ENCODE results near the gene HMGCS2. TPM values are rescaled to one million over a fixed set of nuclear protein-coding genes. Genes with fewer than 3 reads are reported as not detected.

Gene HMGCS2
- total RNA-seq, 2 donors from 2014 or later: 6.0 TPM; not detected in 1

DNA sequence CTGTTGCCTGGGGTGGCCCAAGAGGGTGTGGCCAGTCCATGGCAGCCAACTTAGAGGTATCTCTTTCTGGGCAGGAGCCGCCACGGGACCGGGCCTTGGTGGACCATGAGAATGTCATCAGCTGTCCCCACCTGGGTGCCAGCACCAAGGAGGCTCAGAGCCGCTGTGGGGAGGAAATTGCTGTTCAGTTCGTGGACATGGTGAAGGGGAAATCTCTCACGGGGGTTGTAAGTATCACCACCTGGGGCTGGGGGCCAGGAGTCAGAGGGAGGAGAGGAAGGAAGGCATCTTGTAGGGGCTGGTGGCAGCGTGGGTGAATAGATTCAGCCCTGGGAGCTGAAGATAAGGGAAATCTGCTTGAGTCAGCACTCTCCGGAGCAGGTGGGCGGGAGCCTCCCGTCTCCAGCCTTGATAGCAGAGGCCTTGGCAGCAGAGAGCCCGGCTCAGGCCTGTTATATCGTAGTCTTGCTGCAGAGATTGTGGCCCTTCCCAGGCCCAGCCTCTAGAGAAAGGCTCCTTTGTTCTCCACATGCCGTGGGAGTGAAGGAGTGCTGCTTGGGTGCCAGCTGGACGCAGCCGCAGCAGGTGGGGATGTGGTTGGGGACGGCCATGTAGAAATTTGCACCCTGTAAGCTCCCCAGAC, 31.5 kb downstream of the HMGCS2 start:
- H3K27me3 ChIP-seq: no peaks in the 10 kb centered on the region
- DNase-seq: peak; percentile 79 to 93 (median 86)
- H3K27ac ChIP-seq: peak overlapping the region; percentile 62 to 80 (median 80)

GRCh38 chr1:119736649-119737039, 32.1 kb downstream of the HMGCS2 start:
- WGBS, 2 donors: 82 to 85% methylated on average over 2 of the region's 2 CpGs
- DNase-seq (no peak), ATAC-seq (no peak)
- Histone ChIP-seq H3K36me3 (replicated peaks in 1 of 2; ENCODE audit: insufficient read depth in 1 of 2, low read depth in 2 of 2) (no peaks in the 10 kb centered on the region), H3K4me1 (peaks cover 43% of the 10 kb centered on the region), H3K27me3 (no peaks in the 10 kb centered on the region), H3K9me3 (no peaks in the 10 kb centered on the region), H3K4me3 (no peak overlapping the region), H3K27ac (peak overlapping the region; percentile 62 to 80 (median 80))
- intact Hi-C loops (cut with DNase I): no loop called here
- no peak for TF ChIP-seq POLR2A (IDR thresholded peaks at IDR 0.05)
- TF ChIP-seq, protein P1, sequence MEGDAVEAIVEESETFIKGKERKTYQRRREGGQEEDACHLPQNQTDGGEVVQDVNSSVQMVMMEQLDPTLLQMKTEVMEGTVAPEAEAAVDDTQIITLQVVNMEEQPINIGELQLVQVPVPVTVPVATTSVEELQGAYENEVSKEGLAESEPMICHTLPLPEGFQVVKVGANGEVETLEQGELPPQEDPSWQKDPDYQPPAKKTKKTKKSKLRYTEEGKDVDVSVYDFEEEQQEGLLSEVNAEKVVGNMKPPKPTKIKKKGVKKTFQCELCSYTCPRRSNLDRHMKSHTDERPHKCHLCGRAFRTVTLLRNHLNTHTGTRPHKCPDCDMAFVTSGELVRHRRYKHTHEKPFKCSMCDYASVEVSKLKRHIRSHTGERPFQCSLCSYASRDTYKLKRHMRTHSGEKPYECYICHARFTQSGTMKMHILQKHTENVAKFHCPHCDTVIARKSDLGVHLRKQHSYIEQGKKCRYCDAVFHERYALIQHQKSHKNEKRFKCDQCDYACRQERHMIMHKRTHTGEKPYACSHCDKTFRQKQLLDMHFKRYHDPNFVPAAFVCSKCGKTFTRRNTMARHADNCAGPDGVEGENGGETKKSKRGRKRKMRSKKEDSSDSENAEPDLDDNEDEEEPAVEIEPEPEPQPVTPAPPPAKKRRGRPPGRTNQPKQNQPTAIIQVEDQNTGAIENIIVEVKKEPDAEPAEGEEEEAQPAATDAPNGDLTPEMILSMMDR (IDR thresholded peaks at IDR 0.05): no peak

More for the DNA sequence above, 31.5 kb downstream of the HMGCS2 start:
- no peaks in the 10 kb centered on the region for H3K9me3 ChIP-seq
- ATAC-seq: peak; percentile 96
- intact Hi-C loops (cut with DNase I): no loop called here
- no peak overlapping the region for H3K4me3 ChIP-seq
- 7 to 24% methylated on average over 11 to 16 of the region's 16 CpGs for WGBS, 2 donors
- peaks cover 38% of the 10 kb centered on the region for H3K4me1 ChIP-seq
- peak in 1 of 3 donors; percentile 18 for TF ChIP-seq POLR2A (IDR thresholded peaks at IDR 0.05)
- TF ChIP-seq, protein P1 (IDR thresholded peaks at IDR 0.05): no peak
- no peaks in the 10 kb centered on the region for H3K36me3 ChIP-seq (replicated peaks in 1 of 2; ENCODE audit: insufficient read depth in 1 of 2, low read depth in 2 of 2)

- no peak for ATAC-seq
- DNase-seq: peak in 2 of 4 donors; percentile 45 to 59
- Histone ChIP-seq H3K36me3 (replicated peaks in 1 of 2; ENCODE audit: insufficient read depth in 1 of 2, low read depth in 2 of 2) (no peaks in the 10 kb centered on the region), H3K27me3 (no peaks in the 10 kb centered on the region), H3K9me3 (no peaks in the 10 kb centered on the region), H3K4me1 (peaks cover 45% of the 10 kb centered on the region), H3K27ac (peak overlapping the region in 3 of 4 donors; percentile 45 to 80 (median 80)), H3K4me3 (no peak overlapping the region)
- TF ChIP-seq, protein P1 (IDR thresholded peaks at IDR 0.05): no peak
- TF ChIP-seq POLR2A (IDR thresholded peaks at IDR 0.05): peak in 1 of 3 donors; percentile 9
- 62 to 82% methylated on average over 14 of the region's 14 CpGs for WGBS, 2 donors
- intact Hi-C loops (cut with DNase I): no loop called here
Observed at GRCh38 chr1:119735217-119735616, 33.5 kb downstream of the HMGCS2 start.

DNA sequence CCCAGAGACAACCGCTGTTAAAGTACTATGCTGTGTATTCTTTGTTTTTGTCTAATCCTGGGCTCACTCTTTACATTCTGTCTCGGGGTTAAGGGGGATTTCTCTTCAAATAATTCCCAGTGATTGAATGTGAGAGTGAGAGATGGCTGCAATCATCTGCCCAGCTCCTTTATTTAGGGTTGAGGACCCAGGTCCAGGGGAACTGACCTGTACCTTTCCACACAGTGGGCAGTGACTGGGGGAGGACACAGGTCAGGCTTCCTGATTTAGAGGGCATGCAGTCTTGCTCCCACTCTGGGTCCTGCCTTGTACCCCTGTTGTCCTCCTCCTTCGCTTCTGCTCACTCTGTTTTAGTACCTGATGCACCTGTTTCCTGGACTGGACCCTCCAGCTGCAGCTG, 35.0 kb downstream of the HMGCS2 start:
- peak overlapping the region in 1 of 4 donors; percentile 37 for H3K27ac ChIP-seq
- no peak for ATAC-seq
- 92% methylated on average over 3 of the region's 3 CpGs for WGBS, 2 donors

More for the DNA sequence above, 35.0 kb downstream of the HMGCS2 start:
- TF ChIP-seq POLR2A (IDR thresholded peaks at IDR 0.05): no peak
- TF ChIP-seq, protein P1 (IDR thresholded peaks at IDR 0.05): no peak
- Histone ChIP-seq H3K36me3 (replicated peaks in 1 of 2; ENCODE audit: insufficient read depth in 1 of 2, low read depth in 2 of 2) (no peaks in the 10 kb centered on the region), H3K27me3 (no peaks in the 10 kb centered on the region), H3K9me3 (no peaks in the 10 kb centered on the region), H3K4me1 (peaks cover 45% of the 10 kb centered on the region), H3K4me3 (no peak overlapping the region)
- intact Hi-C loops (cut with DNase I): no loop called here
- DNase-seq: no peak

All from body of pancreas (tissue), 4 donors.